ENCODE results near the gene OR8K1. TPM values are rescaled to one million over a fixed set of nuclear protein-coding genes. Genes with fewer than 3 reads are reported as not detected.

The OR8K1 gene
- polyA plus RNA-seq, 1 of the 3 experiments (the other 2 are of a cell fraction) = not detected

- Histone ChIP-seq H3K79me2 (ENCODE audit: insufficient read depth) (no peaks in the 10 kb centered on the region), H3K4me1 (ENCODE audit: control insufficient read depth in 1 of 2, insufficient read depth in 2 of 2, low read depth in 1 of 2, low read length in 1 of 2) (no peaks in the 10 kb centered on the region), H3F3A (replicated peaks; ENCODE audit: insufficient read depth) (no peaks in the 10 kb centered on the region), H3K27me3 (ENCODE audit: insufficient read depth) (no peaks in the 10 kb centered on the region), H2AFZ (ENCODE audit: low read depth) (no peak overlapping the region), H3K36me3 (replicated peaks in 1 of 2; ENCODE audit: control insufficient read depth in 1 of 2, insufficient read depth in 2 of 2, low read length in 1 of 2) (no peaks in the 10 kb centered on the region), H3K4me3 (ENCODE audit: low read depth in 2 of 2, low read length in 1 of 2) (no peak overlapping the region), H3K9ac (no peak overlapping the region), H4K20me1 (ENCODE audit: insufficient read depth) (no peaks in the 10 kb centered on the region), H3K4me2 (no peak overlapping the region), H3K9me2 (0 out of 2 replicates have a peak, but pooled peaks cover 2% of the 10 kb centered on the region), H3K9me3 (no peaks in the 10 kb centered on the region), H3K27ac (ENCODE audit: low read depth in 2 of 2, low read length in 1 of 2) (no peak overlapping the region)
- 5% methylated on average over 3 of the region's 3 CpGs for WGBS (ENCODE audit: low lambda C conversion rate)
- DNase-seq = no peak
- no peak for TF ChIP-seq RCOR1 (IDR thresholded peaks at IDR 0.05; ENCODE audit: low read length)
- TF ChIP-seq, protein P1, sequence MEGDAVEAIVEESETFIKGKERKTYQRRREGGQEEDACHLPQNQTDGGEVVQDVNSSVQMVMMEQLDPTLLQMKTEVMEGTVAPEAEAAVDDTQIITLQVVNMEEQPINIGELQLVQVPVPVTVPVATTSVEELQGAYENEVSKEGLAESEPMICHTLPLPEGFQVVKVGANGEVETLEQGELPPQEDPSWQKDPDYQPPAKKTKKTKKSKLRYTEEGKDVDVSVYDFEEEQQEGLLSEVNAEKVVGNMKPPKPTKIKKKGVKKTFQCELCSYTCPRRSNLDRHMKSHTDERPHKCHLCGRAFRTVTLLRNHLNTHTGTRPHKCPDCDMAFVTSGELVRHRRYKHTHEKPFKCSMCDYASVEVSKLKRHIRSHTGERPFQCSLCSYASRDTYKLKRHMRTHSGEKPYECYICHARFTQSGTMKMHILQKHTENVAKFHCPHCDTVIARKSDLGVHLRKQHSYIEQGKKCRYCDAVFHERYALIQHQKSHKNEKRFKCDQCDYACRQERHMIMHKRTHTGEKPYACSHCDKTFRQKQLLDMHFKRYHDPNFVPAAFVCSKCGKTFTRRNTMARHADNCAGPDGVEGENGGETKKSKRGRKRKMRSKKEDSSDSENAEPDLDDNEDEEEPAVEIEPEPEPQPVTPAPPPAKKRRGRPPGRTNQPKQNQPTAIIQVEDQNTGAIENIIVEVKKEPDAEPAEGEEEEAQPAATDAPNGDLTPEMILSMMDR (IDR thresholded peaks at IDR 0.05) = no peak
- TF ChIP-seq, protein P2, sequence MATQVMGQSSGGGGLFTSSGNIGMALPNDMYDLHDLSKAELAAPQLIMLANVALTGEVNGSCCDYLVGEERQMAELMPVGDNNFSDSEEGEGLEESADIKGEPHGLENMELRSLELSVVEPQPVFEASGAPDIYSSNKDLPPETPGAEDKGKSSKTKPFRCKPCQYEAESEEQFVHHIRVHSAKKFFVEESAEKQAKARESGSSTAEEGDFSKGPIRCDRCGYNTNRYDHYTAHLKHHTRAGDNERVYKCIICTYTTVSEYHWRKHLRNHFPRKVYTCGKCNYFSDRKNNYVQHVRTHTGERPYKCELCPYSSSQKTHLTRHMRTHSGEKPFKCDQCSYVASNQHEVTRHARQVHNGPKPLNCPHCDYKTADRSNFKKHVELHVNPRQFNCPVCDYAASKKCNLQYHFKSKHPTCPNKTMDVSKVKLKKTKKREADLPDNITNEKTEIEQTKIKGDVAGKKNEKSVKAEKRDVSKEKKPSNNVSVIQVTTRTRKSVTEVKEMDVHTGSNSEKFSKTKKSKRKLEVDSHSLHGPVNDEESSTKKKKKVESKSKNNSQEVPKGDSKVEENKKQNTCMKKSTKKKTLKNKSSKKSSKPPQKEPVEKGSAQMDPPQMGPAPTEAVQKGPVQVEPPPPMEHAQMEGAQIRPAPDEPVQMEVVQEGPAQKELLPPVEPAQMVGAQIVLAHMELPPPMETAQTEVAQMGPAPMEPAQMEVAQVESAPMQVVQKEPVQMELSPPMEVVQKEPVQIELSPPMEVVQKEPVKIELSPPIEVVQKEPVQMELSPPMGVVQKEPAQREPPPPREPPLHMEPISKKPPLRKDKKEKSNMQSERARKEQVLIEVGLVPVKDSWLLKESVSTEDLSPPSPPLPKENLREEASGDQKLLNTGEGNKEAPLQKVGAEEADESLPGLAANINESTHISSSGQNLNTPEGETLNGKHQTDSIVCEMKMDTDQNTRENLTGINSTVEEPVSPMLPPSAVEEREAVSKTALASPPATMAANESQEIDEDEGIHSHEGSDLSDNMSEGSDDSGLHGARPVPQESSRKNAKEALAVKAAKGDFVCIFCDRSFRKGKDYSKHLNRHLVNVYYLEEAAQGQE (IDR thresholded peaks at IDR 0.05; ENCODE audit: low read depth, low read length) = no peak
- TF ChIP-seq MEF2A (IDR thresholded peaks at IDR 0.05; ENCODE audit: borderline replicate concordance, low read depth) = no peak
- TF ChIP-seq TAF1 (IDR thresholded peaks at IDR 0.05; ENCODE audit: borderline replicate concordance, low read depth, low read length) = no peak
- POLR2A ChIA-PET = no interaction called here
- CTCF ChIA-PET = no interaction called here
Observed at GRCh38 chr11:56394381-56394780, 48.5 kb downstream of the OR8K1 start.

DNA sequence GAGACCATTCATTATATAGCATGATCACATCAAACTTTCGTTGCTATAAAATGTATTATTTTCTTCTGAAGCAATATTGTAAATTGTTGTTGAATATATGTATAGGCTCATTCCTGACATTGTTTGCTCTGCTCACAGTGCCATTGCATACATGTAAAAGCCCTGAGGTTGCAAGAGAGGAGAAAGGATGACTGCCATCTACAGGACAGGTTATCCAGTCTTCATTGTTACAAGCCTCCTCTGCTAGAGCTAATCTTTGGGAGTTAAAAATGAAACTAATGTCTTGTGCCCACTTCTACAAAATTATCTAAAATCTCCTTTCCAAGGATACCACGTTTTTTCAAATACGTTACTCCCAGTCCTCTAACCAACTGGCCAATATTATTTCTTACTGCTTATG lies 50.2 kb downstream of the OR8K1 start:
- H3K9me3 ChIP-seq = no peaks in the 10 kb centered on the region
- H3K4me3 ChIP-seq (ENCODE audit: low read depth in 2 of 2, low read length in 1 of 2) = no peak overlapping the region
- H3K79me2 ChIP-seq (ENCODE audit: insufficient read depth) = no peaks in the 10 kb centered on the region
- ChIA-PET POLR2A (no interaction called here), CTCF (no interaction called here)
- no peak for TF ChIP-seq GATA2 (CRISPR knock-in tag; IDR thresholded peaks at IDR 0.05)
- TF ChIP-seq, protein P1 (IDR thresholded peaks at IDR 0.05) = peak; percentile 23
- H3K27ac ChIP-seq (ENCODE audit: low read depth in 2 of 2, low read length in 1 of 2) = no peak overlapping the region
- H3K9me2 ChIP-seq = 0 out of 2 replicates have a peak, but pooled peaks cover 2% of the 10 kb centered on the region
- no peaks in the 10 kb centered on the region for H3F3A ChIP-seq (replicated peaks; ENCODE audit: insufficient read depth)
- H4K20me1 ChIP-seq (ENCODE audit: insufficient read depth) = no peaks in the 10 kb centered on the region
- no peaks in the 10 kb centered on the region for H3K36me3 ChIP-seq (replicated peaks in 1 of 2; ENCODE audit: control insufficient read depth in 1 of 2, insufficient read depth in 2 of 2, low read length in 1 of 2)
- 1% methylated on average over 3 of the region's 3 CpGs for WGBS (ENCODE audit: low lambda C conversion rate)
- no peaks in the 10 kb centered on the region; the same call in 1 of the 2 replicates for H3K27me3 ChIP-seq (ENCODE audit: insufficient read depth)
- no peak overlapping the region for H3K4me2 ChIP-seq
- DNase-seq = no peak
- no peak overlapping the region for H2AFZ ChIP-seq (ENCODE audit: low read depth)
- no peak overlapping the region for H3K9ac ChIP-seq
- no peaks in the 10 kb centered on the region for H3K4me1 ChIP-seq (ENCODE audit: control insufficient read depth in 1 of 2, insufficient read depth in 2 of 2, low read depth in 1 of 2, low read length in 1 of 2)

Other genes with a start within 250 kb of the OR8K1 start
- not detected in 2 replicates for gene OR8H2, start 242.4 kb upstream of the OR8K1 start, polyA plus RNA-seq (2012; rRNA removed)
- gene OR8H3, start 223.7 kb upstream of the OR8K1 start, polyA plus RNA-seq (2012; rRNA removed) = not detected in 2 replicates
- gene OR8J3, start 205.8 kb upstream of the OR8K1 start, polyA plus RNA-seq (2012; rRNA removed) = not detected in 2 replicates
- not detected in 2 replicates for gene OR8K5, start 185.7 kb upstream of the OR8K1 start, polyA plus RNA-seq (2012; rRNA removed)
- gene OR5J2, start 169.4 kb upstream of the OR8K1 start, polyA plus RNA-seq (2012; rRNA removed) = not detected in 2 replicates
- gene OR5T2, start 111.8 kb upstream of the OR8K1 start, polyA plus RNA-seq (2012; rRNA removed) = not detected in 2 replicates
- gene OR5T3, start 93.8 kb upstream of the OR8K1 start, polyA plus RNA-seq (2012; rRNA removed) = not detected in 2 replicates
- gene OR5T1, start 71.9 kb upstream of the OR8K1 start, polyA plus RNA-seq (2012; rRNA removed) = not detected in 2 replicates
- gene OR8H1, start 53.8 kb upstream of the OR8K1 start, polyA plus RNA-seq (2012; rRNA removed) = not detected in 2 replicates
- gene OR8K3, start 30.9 kb upstream of the OR8K1 start, polyA plus RNA-seq (2012; rRNA removed) = not detected in 2 replicates
- gene OR8J1, start 8.3 kb downstream of the OR8K1 start, polyA plus RNA-seq (2012; rRNA removed) = not detected in 2 replicates
- gene OR8U1, start 29.6 kb downstream of the OR8K1 start, polyA plus RNA-seq (2012; rRNA removed) = not detected in 2 replicates
- not detected in 2 replicates for gene OR5AL1, start 66.7 kb downstream of the OR8K1 start, polyA plus RNA-seq (2012; rRNA removed)
- not detected in 2 replicates for gene OR5M3, start 127.3 kb downstream of the OR8K1 start, polyA plus RNA-seq (2012; rRNA removed)
- not detected in 2 replicates for gene OR5M8, start 145.3 kb downstream of the OR8K1 start, polyA plus RNA-seq (2012; rRNA removed)
- not detected in 2 replicates for gene OR5M11, start 197.2 kb downstream of the OR8K1 start, polyA plus RNA-seq (2012; rRNA removed)
- not detected in 2 replicates for gene OR5M10, start 231.7 kb downstream of the OR8K1 start, polyA plus RNA-seq (2012; rRNA removed)

Data from SK-N-SH (cell line).